GM23248 (cell line): Measurements from ENCODE around the gene EIF4E3. TPM values are rescaled to one million over a fixed set of nuclear protein-coding genes. Genes with fewer than 3 reads are reported as not detected.

ENCODE experiments used
- DNase-seq: peaks from one replicate; pipeline ENCODE4 v3.0.0-alpha.2; 2015
- H2AFZ ChIP-seq: fragments of 200-600 bp; sonication (generic); 2 replicates; pipeline ENCODE4 v1.6.1; 2016; ENCODE audit warnings: antibody characterized with exemption
- H3F3A ChIP-seq: fragments of 200-600 bp; sonication (generic); 2 replicates; pipeline ENCODE4 v1.6.1; 2016; ENCODE audit warnings: mild to moderate bottlenecking, antibody characterized with exemption, mixed run types; ENCODE audit not compliant: insufficient read depth
- H3K27ac ChIP-seq: fragments of 200-600 bp; sonication (generic); 2 replicates; pipeline ENCODE4 v1.5.1; 2016; ENCODE audit warnings: mild to moderate bottlenecking
- H3K27me3 ChIP-seq: fragments of 200-600 bp; sonication (generic); replicated peaks from 2 replicates; pipeline ENCODE4 v1.6.1; 2016; ENCODE audit warnings: mild to moderate bottlenecking; ENCODE audit not compliant: insufficient read depth
- H3K36me3 ChIP-seq: fragments of 200-600 bp; sonication (generic); 2 replicates; pipeline ENCODE4 v1.6.1; 2016; ENCODE audit warnings: low read depth, mild to moderate bottlenecking
- H3K4me1 ChIP-seq: fragments of 200-600 bp; sonication (generic); 2 replicates; pipeline ENCODE4 v1.6.1; 2016; ENCODE audit warnings: mild to moderate bottlenecking; ENCODE audit not compliant: insufficient read depth
- H3K4me2 ChIP-seq: fragments of 200-600 bp; sonication (generic); one replicate; pipeline ENCODE4 v1.6.1; 2016; ENCODE audit warnings: mild to moderate bottlenecking; ENCODE audit not compliant: unreplicated experiment
- H3K4me3 ChIP-seq: fragments of 200-600 bp; sonication (generic); 2 replicates; pipeline ENCODE4 v1.5.1; 2016; ENCODE audit warnings: mild to moderate bottlenecking
- H3K79me2 ChIP-seq: fragments of 200-600 bp; sonication (generic); 2 replicates; pipeline ENCODE4 v1.6.1; 2016; ENCODE audit warnings: mild to moderate bottlenecking; ENCODE audit not compliant: insufficient read depth
- H3K9ac ChIP-seq: fragments of 200-600 bp; sonication (generic); 2 replicates; pipeline ENCODE4 v1.6.1; 2016; ENCODE audit warnings: mild to moderate bottlenecking
- H3K9me2 ChIP-seq: fragments of 200-600 bp; sonication (generic); 2 replicates; pipeline ENCODE4 v1.6.1; 2016; ENCODE audit warnings: mixed run types, mild to moderate bottlenecking, moderate library complexity; ENCODE audit not compliant: insufficient read depth
- H3K9me3 ChIP-seq: fragments of 200-600 bp; sonication (generic); one replicate; pipeline ENCODE4 v1.6.1; 2017; ENCODE audit warnings: low read depth
- H4K20me1 ChIP-seq: fragments of 200-600 bp; sonication (generic); 2 replicates; pipeline ENCODE4 v1.6.0; 2016; ENCODE audit not compliant: insufficient read depth
- EZH2 ChIP-seq: fragments of 200-600 bp; sonication (generic); IDR thresholded peaks from 2 replicates; pipeline ENCODE4 v1.6.1; 2018; ENCODE audit warnings: antibody characterized with exemption, mild to moderate bottlenecking; ENCODE audit not compliant: insufficient read depth, poor library complexity, severe bottlenecking
- EZH2phosphoT487 ChIP-seq: fragments of 200-600 bp; sonication (generic); IDR thresholded peaks from 2 replicates; pipeline ENCODE4 v1.6.1; 2018; ENCODE audit warnings: antibody characterized with exemption, moderate library complexity, mild to moderate bottlenecking, low read depth; ENCODE audit not compliant: insufficient read depth
- WGBS, 2 experiments: methylation state at CpG; one replicate each; pipeline ENCODE4 v1.1.6; 2015 to 2017; ENCODE audit warnings: low lambda C conversion rate in 2 of 2, low coverage in 1 of 2; ENCODE audit errors: missing lambda C conversion rate in 2 of 2; 5-methylcytosine and 5-hydroxymethylcytosine counted together
- in situ Hi-C: fragments of 300-500 bp; cut with MboI; formaldehyde crosslinking; loops from 2 replicates; pipeline ENCODE4 v1.15.0; 2020
- polyA plus RNA-seq: library from polyadenylated mRNA; unstranded; fragments of >200 nt; fragmentation: Nextera tagmentation; extraction: Ambion mirVana; gene quantifications from 2 replicates; pipeline ENCODE4 v1.2.1, GENCODE V29; 2016
- total RNA-seq: library from RNA; depleted of rRNA; stranded (reverse); fragments of >200 nt; shearing (Covaris generic); gene quantifications from 2 replicates; pipeline ENCODE4 v1.2.3, GENCODE V29; 2014

The EIF4E3 gene
- total and polyA plus RNA-seq, 2 experiments from 2014 or later, result 1.1 TPM

DNA sequence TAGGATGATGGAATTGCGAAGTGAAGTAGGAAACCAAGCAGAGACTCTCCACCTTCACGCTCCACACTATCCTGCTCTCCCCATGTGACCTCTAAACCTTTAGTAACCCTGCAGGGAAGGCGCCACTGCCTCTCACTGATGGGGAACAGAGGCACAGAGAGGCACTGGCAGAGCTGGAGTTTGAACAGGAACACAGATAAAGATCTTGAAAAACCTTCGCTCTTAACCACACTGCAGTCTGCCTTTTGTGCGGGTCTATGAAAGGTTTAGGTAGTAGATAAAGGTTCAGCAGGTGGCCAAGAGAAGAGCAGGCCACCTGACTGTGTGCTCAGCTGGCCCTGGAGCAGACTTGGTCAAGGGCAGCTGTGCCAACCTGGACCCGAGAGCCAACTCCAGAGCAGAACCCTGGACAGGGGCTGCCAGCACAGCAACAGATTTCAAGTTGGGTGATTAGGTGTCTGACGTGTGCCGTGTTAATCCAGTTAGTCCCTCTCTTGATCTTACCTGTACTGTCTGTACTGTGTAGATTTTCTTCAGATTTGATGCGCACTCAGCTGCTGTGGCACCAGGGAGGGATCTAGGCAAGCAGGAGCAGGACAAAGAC, 15.2 kb downstream of the EIF4E3 start:
- H3K9me3 ChIP-seq, result no peaks in the 10 kb centered on the region
- H3K9ac ChIP-seq, result no peak overlapping the region
- peaks cover 10% of the 10 kb centered on the region for H3K4me1 ChIP-seq
- WGBS, 2 experiments, result 89 to 91% methylated on average over 9 of the region's 9 CpGs
- H3K36me3 ChIP-seq, result no peaks in the 10 kb centered on the region
- H3K79me2 ChIP-seq, result no peaks in the 10 kb centered on the region
- in situ Hi-C loops, result loop anchor here (25.0 kb wide), 2 partner anchors 552 to 1377 kb away; no protein-coding TSS in a partner anchor
- H3K27me3 ChIP-seq, result no peaks in the 10 kb centered on the region
- DNase-seq, result no peak
- H3F3A ChIP-seq, result no peaks in the 10 kb centered on the region; the same call in 1 of the 2 replicates
- no peak overlapping the region for H3K4me3 ChIP-seq
- no peak overlapping the region for H2AFZ ChIP-seq
- H3K27ac ChIP-seq, result no peak overlapping the region
- H3K4me2 ChIP-seq, result no peak overlapping the region
- TF ChIP-seq EZH2, result no peak
- no peak for TF ChIP-seq EZH2phosphoT487
- H3K9me2 ChIP-seq, result no peaks in the 10 kb centered on the region
- H4K20me1 ChIP-seq, result no peaks in the 10 kb centered on the region

DNA sequence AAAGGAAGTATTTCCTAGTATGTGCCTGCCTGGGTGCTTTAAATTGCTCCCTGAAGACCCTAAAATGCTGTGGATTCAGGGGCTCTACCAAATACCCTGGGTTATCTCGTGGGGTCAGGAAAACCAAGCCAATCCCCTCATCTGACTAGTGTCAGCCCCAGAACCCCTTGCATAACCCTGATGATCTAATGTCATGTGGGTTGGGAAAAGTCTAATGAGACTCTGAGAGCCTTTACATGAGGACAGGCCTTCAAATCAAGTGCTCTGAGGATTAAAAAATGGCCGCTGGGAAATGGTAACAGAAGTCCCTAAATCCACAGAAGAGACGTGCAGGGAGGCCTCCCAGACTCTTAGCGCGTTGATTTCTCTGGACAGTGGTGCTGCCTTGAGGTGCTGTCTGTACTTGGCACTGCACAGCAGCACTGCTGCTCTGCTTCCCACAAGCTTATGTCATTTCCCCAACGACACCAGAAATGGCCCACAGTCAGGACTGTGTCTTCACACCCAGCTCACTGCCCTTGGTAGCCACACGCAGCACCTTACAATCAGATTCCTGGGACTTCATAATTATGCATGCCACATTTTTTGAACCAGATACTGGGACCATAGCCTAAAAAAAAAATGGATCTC, 16.6 kb downstream of the EIF4E3 start:
- H3K9me3 ChIP-seq, result no peaks in the 10 kb centered on the region
- H3K27me3 ChIP-seq, result no peaks in the 10 kb centered on the region
- H3K4me1 ChIP-seq, result peaks cover 10% of the 10 kb centered on the region
- H4K20me1 ChIP-seq, result no peaks in the 10 kb centered on the region
- no peak overlapping the region for H3K4me2 ChIP-seq
- no peaks in the 10 kb centered on the region for H3K36me3 ChIP-seq
- no peak overlapping the region for H3K9ac ChIP-seq
- H3K9me2 ChIP-seq, result no peaks in the 10 kb centered on the region
- WGBS, 2 experiments, result 70 to 75% methylated on average over 7 of the region's 7 CpGs
- no peak overlapping the region for H3K4me3 ChIP-seq
- in situ Hi-C loops, result loop anchor here (25.0 kb wide), 2 partner anchors 554 to 1379 kb away; no protein-coding TSS in a partner anchor
- H3K79me2 ChIP-seq, result no peaks in the 10 kb centered on the region
- no peak overlapping the region for H3K27ac ChIP-seq
- DNase-seq, result no peak
- no peaks in the 10 kb centered on the region; the same call in 1 of the 2 replicates for H3F3A ChIP-seq
- H2AFZ ChIP-seq, result no peak overlapping the region
- no peak for TF ChIP-seq EZH2phosphoT487
- no peak for TF ChIP-seq EZH2

DNA sequence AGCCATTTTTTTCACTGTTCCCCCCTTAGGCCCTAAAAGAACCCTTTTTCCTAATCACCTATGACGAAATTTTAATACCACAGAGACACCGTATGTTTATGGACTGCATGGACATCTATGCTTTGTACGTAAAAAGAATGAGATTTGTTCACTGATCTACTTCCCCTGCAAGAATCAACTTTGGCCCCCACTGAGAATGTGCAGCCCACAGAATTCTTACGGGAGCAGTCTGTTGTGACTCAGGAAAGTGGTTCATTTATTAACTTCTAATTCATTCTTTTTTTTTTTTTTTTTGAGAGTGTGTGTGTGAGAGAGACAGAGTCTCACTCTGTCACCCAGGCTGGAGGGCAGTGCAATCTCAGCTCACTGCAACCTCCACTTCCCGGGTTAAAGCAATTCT, 17.6 kb downstream of the EIF4E3 start:
- no peaks in the 10 kb centered on the region for H4K20me1 ChIP-seq
- H3F3A ChIP-seq, result no peaks in the 10 kb centered on the region; the same call in 1 of the 2 replicates
- DNase-seq, result peak; percentile 65
- 70 to 71% methylated on average over 5 of the region's 5 CpGs for WGBS, 2 experiments
- H3K4me2 ChIP-seq, result no peak overlapping the region
- H3K4me1 ChIP-seq, result peaks cover 10% of the 10 kb centered on the region
- no peaks in the 10 kb centered on the region for H3K36me3 ChIP-seq
- H3K27me3 ChIP-seq, result no peaks in the 10 kb centered on the region
- H3K27ac ChIP-seq, result peak overlapping the region; percentile 21; the same call in 1 of the 2 replicates
- H3K9me2 ChIP-seq, result no peaks in the 10 kb centered on the region
- H3K9ac ChIP-seq, result no peak overlapping the region
- no peaks in the 10 kb centered on the region for H3K9me3 ChIP-seq
- H2AFZ ChIP-seq, result no peak overlapping the region
- in situ Hi-C loops, result loop anchor here (25.0 kb wide), 2 partner anchors 555 to 1380 kb away; no protein-coding TSS in a partner anchor
- no peak overlapping the region for H3K4me3 ChIP-seq
- H3K79me2 ChIP-seq, result no peaks in the 10 kb centered on the region
- TF ChIP-seq EZH2phosphoT487, result no peak
- TF ChIP-seq EZH2, result no peak

DNA sequence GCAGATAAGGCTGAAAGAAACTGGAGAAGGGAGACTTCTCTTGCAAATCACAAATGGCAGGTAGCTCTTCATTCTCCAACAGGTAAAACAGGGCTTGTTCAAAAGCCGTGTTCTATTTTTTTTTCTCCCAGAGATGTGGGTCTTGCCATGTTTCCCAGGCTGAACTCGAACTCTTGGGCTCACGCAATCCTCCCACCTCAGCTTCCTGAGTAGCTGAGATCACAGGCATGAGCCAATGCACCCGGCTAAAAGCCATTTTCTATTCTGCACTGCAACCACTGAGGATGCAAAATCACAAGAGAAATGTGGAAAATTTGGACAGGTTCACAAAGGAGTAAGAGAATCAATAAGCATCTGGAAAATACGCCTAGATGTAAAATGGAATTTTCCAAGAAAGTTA, 19.5 kb downstream of the EIF4E3 start:
- no peak overlapping the region for H2AFZ ChIP-seq
- H3K9ac ChIP-seq, result no peak overlapping the region
- no peaks in the 10 kb centered on the region for H3K79me2 ChIP-seq
- no peaks in the 10 kb centered on the region for H3K27me3 ChIP-seq
- in situ Hi-C loops, result loop anchor here (25.0 kb wide), 2 partner anchors 557 to 1382 kb away; no protein-coding TSS in a partner anchor
- no peak for TF ChIP-seq EZH2phosphoT487
- no peak for TF ChIP-seq EZH2
- no peak overlapping the region for H3K4me3 ChIP-seq
- no peaks in the 10 kb centered on the region for H3K9me3 ChIP-seq
- no peaks in the 10 kb centered on the region for H3K9me2 ChIP-seq
- no peaks in the 10 kb centered on the region for H4K20me1 ChIP-seq
- no peaks in the 10 kb centered on the region for H3K36me3 ChIP-seq
- no peak for DNase-seq
- no peak overlapping the region for H3K4me2 ChIP-seq
- H3K4me1 ChIP-seq, result peaks cover 10% of the 10 kb centered on the region
- no peak overlapping the region for H3K27ac ChIP-seq
- H3F3A ChIP-seq, result no peaks in the 10 kb centered on the region; the same call in 1 of the 2 replicates
- WGBS, 2 experiments, result 79 to 91% methylated on average over 5 of the region's 5 CpGs
